LNCaP clone FGC (cell line): ENCODE measurements around the gene MAST4.

ENCODE experiments used
- DNase-seq: peaks from one replicate; pipeline ENCODE4 v3.0.0-alpha.2; 2011; ENCODE audit warnings: low read depth
- H3K4me3 ChIP-seq: 2 replicates; pipeline ENCODE4 v1.5.1; 2011; ENCODE audit warnings: mild to moderate bottlenecking, low read depth, low read length, control low read depth
- CTCF ChIP-seq: IDR thresholded peaks from 2 replicates; pipeline ENCODE4 v1.5.1; 2012; ENCODE audit warnings: mild to moderate bottlenecking; ENCODE audit not compliant: control insufficient read depth, insufficient read depth; ENCODE audit errors: extremely low read depth

Gene MAST4

GRCh38 chr5:67140413-67140812 lies 544.2 kb downstream of the MAST4 start:
- TF ChIP-seq CTCF, result no peak

GRCh38 chr5:67141644-67142043 lies 545.5 kb downstream of the MAST4 start:
- TF ChIP-seq CTCF, result no peak
- H3K4me3 ChIP-seq, result no peak overlapping the region
- no peak for DNase-seq

More at GRCh38 chr5:67140413-67140812, 544.2 kb downstream of the MAST4 start:
- no peak overlapping the region for H3K4me3 ChIP-seq
- no peak for DNase-seq

GRCh38 chr5:67142816-67143215 lies 546.6 kb downstream of the MAST4 start:
- DNase-seq, result no peak
- TF ChIP-seq CTCF, result no peak
- H3K4me3 ChIP-seq, result no peak overlapping the region

GRCh38 chr5:67143549-67143948 lies 547.4 kb downstream of the MAST4 start:
- no peak for DNase-seq
- no peak overlapping the region for H3K4me3 ChIP-seq
- TF ChIP-seq CTCF, result no peak

- no peak for TF ChIP-seq CTCF
- H3K4me3 ChIP-seq, result no peak overlapping the region
- DNase-seq, result no peak
Measured at GRCh38 chr5:67144183-67144639, 548.0 kb downstream of the MAST4 start.

GRCh38 chr5:67146574-67146973 lies 550.4 kb downstream of the MAST4 start:
- TF ChIP-seq CTCF, result no peak
- no peak for DNase-seq
- no peak overlapping the region for H3K4me3 ChIP-seq

- no peak overlapping the region for H3K4me3 ChIP-seq
- TF ChIP-seq CTCF, result no peak
- no peak for DNase-seq
Measured at GRCh38 chr5:67146981-67147380, 550.8 kb downstream of the MAST4 start.
